ENCODE results near the gene ARHGAP45. TPM values are rescaled to one million over a fixed set of nuclear protein-coding genes. Genes with fewer than 3 reads are reported as not detected.

Gene ARHGAP45
- total RNA-seq, 1 donor from 2014 or later, result 3.0 TPM

DNA sequence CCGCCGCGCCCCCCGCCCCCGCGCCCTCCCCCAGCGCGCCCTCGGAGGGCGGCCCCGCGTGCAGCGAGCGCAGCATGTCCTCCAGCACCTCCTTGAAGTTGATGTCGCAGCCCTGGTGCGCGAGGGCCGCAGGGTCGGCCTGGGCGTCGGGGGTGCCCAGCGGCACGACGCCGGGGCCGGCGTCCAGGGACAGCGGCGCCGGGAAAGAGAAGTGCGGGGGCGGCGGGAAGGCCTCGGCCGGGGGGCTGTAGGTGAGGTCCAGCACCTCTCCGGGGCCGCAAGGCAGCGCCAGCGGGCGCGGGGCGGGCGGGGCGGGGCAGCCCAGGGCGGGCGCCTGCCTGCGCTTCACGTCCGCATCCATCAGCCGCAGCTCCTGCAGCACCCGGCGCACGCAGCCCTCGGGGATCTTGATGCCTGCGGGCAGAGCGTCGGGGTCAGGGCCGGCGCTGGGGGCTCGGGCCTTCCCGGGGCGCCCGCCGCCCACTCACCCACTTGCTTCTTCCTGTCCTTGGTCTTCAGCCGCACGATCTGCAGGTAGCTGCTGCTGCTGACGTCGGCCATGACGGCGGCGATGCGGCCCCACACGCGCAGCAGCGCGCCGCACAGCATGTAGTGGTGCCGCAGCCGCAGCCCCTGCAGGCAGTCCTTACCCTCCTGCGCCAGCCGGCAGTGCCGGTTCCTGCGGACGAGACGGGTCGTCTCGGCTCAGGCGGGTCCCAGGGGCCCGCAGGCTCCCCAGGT, 41.5 kb downstream of the ARHGAP45 start:
- FAIRE-seq (no peak), DNase-seq (ENCODE audit: low read depth) (no peak)
- Mint-ChIP-seq H3K27ac (ENCODE audit: unreplicated experiment) (no peak overlapping the region), H3K27me3 (ENCODE audit: low read depth, unreplicated experiment) (no peaks in the 10 kb centered on the region), H3K4me1 (ENCODE audit: low read depth, unreplicated experiment) (peaks cover 2% of the 10 kb centered on the region), H3K4me3 (ENCODE audit: unreplicated experiment) (no peak overlapping the region), H3K9me3 (ENCODE audit: unreplicated experiment) (no peaks in the 10 kb centered on the region), H3K36me3 (ENCODE audit: low read depth, unreplicated experiment) (no peaks in the 10 kb centered on the region)
- Histone ChIP-seq H3K36me3 (ENCODE audit: insufficient read depth, low read length) (no peaks in the 10 kb centered on the region), H3K4me2 (ENCODE audit: low read length) (no peak overlapping the region), H3K9me3 (ENCODE audit: insufficient read depth, low read depth, low read length) (no peaks in the 10 kb centered on the region), H3K79me2 (ENCODE audit: insufficient read depth, low read length) (peaks cover 23% of the 10 kb centered on the region), H4K20me1 (ENCODE audit: insufficient read depth, low read length) (peaks cover 43% of the 10 kb centered on the region), H3K4me3 (ENCODE audit: insufficient read depth, low read depth, low read length) (no peak overlapping the region), H3K4me1 (ENCODE audit: insufficient read depth, low read length) (peaks cover 18% of the 10 kb centered on the region), H2AFZ (ENCODE audit: low read depth, low read length) (no peak overlapping the region), H3K9ac (ENCODE audit: low read length) (no peak overlapping the region), H3K27me3 (ENCODE audit: insufficient read depth, low read length) (no peaks in the 10 kb centered on the region), H3K27ac (ENCODE audit: low read depth, low read length) (no peak overlapping the region)
- no peak for TF ChIP-seq EZH2 (IDR thresholded peaks at IDR 0.05; ENCODE audit: insufficient read depth, low read length)
- TF ChIP-seq, protein P1, sequence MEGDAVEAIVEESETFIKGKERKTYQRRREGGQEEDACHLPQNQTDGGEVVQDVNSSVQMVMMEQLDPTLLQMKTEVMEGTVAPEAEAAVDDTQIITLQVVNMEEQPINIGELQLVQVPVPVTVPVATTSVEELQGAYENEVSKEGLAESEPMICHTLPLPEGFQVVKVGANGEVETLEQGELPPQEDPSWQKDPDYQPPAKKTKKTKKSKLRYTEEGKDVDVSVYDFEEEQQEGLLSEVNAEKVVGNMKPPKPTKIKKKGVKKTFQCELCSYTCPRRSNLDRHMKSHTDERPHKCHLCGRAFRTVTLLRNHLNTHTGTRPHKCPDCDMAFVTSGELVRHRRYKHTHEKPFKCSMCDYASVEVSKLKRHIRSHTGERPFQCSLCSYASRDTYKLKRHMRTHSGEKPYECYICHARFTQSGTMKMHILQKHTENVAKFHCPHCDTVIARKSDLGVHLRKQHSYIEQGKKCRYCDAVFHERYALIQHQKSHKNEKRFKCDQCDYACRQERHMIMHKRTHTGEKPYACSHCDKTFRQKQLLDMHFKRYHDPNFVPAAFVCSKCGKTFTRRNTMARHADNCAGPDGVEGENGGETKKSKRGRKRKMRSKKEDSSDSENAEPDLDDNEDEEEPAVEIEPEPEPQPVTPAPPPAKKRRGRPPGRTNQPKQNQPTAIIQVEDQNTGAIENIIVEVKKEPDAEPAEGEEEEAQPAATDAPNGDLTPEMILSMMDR (IDR thresholded peaks at IDR 0.05; ENCODE audit: insufficient read depth, low read depth, low read length), result no peak

DNA sequence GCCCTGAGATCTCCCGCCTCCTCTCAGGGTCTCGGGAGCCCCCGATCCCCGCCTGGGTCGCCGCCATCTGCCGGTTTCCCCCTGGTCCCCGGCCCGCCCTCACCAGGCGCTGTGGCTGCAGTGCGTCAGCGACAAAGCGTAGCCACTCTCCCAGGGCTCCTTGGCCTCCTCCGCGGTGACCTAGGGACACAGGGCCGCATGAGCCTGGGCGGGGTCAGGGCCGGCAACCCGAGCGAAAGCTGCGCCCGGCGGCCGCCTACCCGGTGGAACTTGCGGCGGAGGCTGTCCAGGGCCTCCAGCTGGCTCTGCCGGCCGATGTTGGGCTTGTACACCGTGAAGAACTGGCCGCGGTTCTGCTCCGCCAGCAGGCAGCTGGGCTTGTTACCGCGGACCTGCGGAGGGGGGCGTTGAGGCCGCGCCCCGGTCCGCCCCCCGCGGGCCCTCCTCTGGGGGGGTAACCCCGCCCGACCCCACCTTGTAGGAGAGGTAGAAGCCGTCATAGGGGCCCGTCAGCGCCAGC, 42.1 kb downstream of the ARHGAP45 start:
- H3K9me3 ChIP-seq (ENCODE audit: insufficient read depth, low read depth, low read length), result no peaks in the 10 kb centered on the region
- Mint-ChIP-seq H3K27me3 (ENCODE audit: low read depth, unreplicated experiment) (no peaks in the 10 kb centered on the region), H3K4me3 (ENCODE audit: unreplicated experiment) (no peak overlapping the region), H3K4me1 (ENCODE audit: low read depth, unreplicated experiment) (no peaks in the 10 kb centered on the region), H3K27ac (ENCODE audit: unreplicated experiment) (no peak overlapping the region), H3K36me3 (ENCODE audit: low read depth, unreplicated experiment) (no peaks in the 10 kb centered on the region), H3K9me3 (ENCODE audit: unreplicated experiment) (no peaks in the 10 kb centered on the region)
- peaks cover 23% of the 10 kb centered on the region for H3K79me2 ChIP-seq (ENCODE audit: insufficient read depth, low read length)
- no peak overlapping the region for H2AFZ ChIP-seq (ENCODE audit: low read depth, low read length)
- H4K20me1 ChIP-seq (ENCODE audit: insufficient read depth, low read length), result peaks cover 46% of the 10 kb centered on the region
- DNase-seq (ENCODE audit: low read depth) (no peak), FAIRE-seq (no peak)
- no peak overlapping the region for H3K9ac ChIP-seq (ENCODE audit: low read length)
- TF ChIP-seq, protein P1 (IDR thresholded peaks at IDR 0.05; ENCODE audit: insufficient read depth, low read depth, low read length), result no peak
- no peak for TF ChIP-seq EZH2 (IDR thresholded peaks at IDR 0.05; ENCODE audit: insufficient read depth, low read length)
- H3K36me3 ChIP-seq (ENCODE audit: insufficient read depth, low read length), result no peaks in the 10 kb centered on the region
- H3K27me3 ChIP-seq (ENCODE audit: insufficient read depth, low read length), result no peaks in the 10 kb centered on the region
- no peak overlapping the region for H3K4me3 ChIP-seq (ENCODE audit: insufficient read depth, low read depth, low read length)
- peaks cover 22% of the 10 kb centered on the region for H3K4me1 ChIP-seq (ENCODE audit: insufficient read depth, low read length)
- H3K4me2 ChIP-seq (ENCODE audit: low read length), result no peak overlapping the region
- no peak overlapping the region for H3K27ac ChIP-seq (ENCODE audit: low read depth, low read length)

Data from astrocyte (in vitro differentiated cells and primary cell).